ENCODE data around the gene L1TD1.

GRCh38 chr1:62188111-62188510 is 6.5 kb upstream of the L1TD1 start:
- TF ChIP-seq POLR2A (IDR thresholded peaks at IDR 0.05; ENCODE audit: low read length), result no peak
- TF ChIP-seq CTCF (IDR thresholded peaks at IDR 0.05), result no peak
- TF ChIP-seq CEBPB (IDR thresholded peaks at IDR 0.05), result no peak
- no peak for TF ChIP-seq RNF2 (IDR thresholded peaks at IDR 0.05; ENCODE audit: borderline replicate concordance, low read depth)
- no peak for TF ChIP-seq TFCP2L1 (CRISPR knock-in tag; IDR thresholded peaks at IDR 0.05)
- no peak for TF ChIP-seq USF2 (IDR thresholded peaks at IDR 0.05)
- TF ChIP-seq POLR2AphosphoS2 (conservative IDR thresholded peaks at IDR 0.05; ENCODE audit: low read length), result no peak
- TF ChIP-seq BHLHE40 (IDR thresholded peaks at IDR 0.05; ENCODE audit: low read depth, low read length), result no peak
- TF ChIP-seq RAD21 (conservative IDR thresholded peaks at IDR 0.05 in 1 of 2, IDR thresholded peaks at IDR 0.05 in 1 of 2), result no peak
- no peak for TF ChIP-seq RFX5 (IDR thresholded peaks at IDR 0.05)

Data from A549 (cell line).